ENCODE data around the gene PDE5A.

- TF ChIP-seq, protein P1, sequence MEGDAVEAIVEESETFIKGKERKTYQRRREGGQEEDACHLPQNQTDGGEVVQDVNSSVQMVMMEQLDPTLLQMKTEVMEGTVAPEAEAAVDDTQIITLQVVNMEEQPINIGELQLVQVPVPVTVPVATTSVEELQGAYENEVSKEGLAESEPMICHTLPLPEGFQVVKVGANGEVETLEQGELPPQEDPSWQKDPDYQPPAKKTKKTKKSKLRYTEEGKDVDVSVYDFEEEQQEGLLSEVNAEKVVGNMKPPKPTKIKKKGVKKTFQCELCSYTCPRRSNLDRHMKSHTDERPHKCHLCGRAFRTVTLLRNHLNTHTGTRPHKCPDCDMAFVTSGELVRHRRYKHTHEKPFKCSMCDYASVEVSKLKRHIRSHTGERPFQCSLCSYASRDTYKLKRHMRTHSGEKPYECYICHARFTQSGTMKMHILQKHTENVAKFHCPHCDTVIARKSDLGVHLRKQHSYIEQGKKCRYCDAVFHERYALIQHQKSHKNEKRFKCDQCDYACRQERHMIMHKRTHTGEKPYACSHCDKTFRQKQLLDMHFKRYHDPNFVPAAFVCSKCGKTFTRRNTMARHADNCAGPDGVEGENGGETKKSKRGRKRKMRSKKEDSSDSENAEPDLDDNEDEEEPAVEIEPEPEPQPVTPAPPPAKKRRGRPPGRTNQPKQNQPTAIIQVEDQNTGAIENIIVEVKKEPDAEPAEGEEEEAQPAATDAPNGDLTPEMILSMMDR (IDR thresholded peaks at IDR 0.05) = no peak
- TF ChIP-seq POLR2A (IDR thresholded peaks at IDR 0.05) = no peak
Observed at GRCh38 chr4:119489305-119489704, 139.3 kb downstream of the PDE5A start.
